SJCRH30 (cell line): ENCODE results near the gene AQP10. TPM values are rescaled to one million over a fixed set of nuclear protein-coding genes. Genes with fewer than 3 reads are reported as not detected.
"Not testable (repeated sequence)": the region's sequence is repeated elsewhere in the genome, so short reads cannot be mapped to it uniquely, and the experiment has no call there.

ENCODE experiments used
- DNase-seq, 2 experiments: peaks; one replicate each; pipeline ENCODE4 v3.0.0-alpha.2; 2015 to 2020
- H3K27ac ChIP-seq: fragments of 250-450 bp; sonication (Bioruptor Pico); 2 replicates; pipeline ENCODE4 v1.5.1; 2020; ENCODE audit warnings: mild to moderate bottlenecking, moderate library complexity
- H3K27me3 ChIP-seq: fragments of 250-450 bp; sonication (Bioruptor Pico); 2 replicates; pipeline ENCODE4 v1.5.1; 2020; ENCODE audit warnings: mild to moderate bottlenecking, moderate library complexity
- H3K36me3 ChIP-seq: fragments of 250-450 bp; sonication (Bioruptor Pico); 2 replicates; pipeline ENCODE4 v1.5.1; 2020; ENCODE audit warnings: mild to moderate bottlenecking, moderate library complexity
- H3K4me1 ChIP-seq: fragments of 250-450 bp; sonication (Bioruptor Pico); 2 replicates; pipeline ENCODE4 v1.5.1; 2020; ENCODE audit warnings: mild to moderate bottlenecking, moderate library complexity
- H3K4me3 ChIP-seq: fragments of 250-450 bp; sonication (Bioruptor Pico); 2 replicates; pipeline ENCODE4 v1.5.1; 2020; ENCODE audit warnings: mild to moderate bottlenecking, moderate library complexity
- H3K9me3 ChIP-seq: fragments of 250-450 bp; sonication (Bioruptor Pico); replicated peaks from 2 replicates; pipeline ENCODE4 v1.5.1; 2020; ENCODE audit warnings: mild to moderate bottlenecking, moderate library complexity
- total RNA-seq: library from RNA; depleted of rRNA; stranded (reverse); fragments of >200 nt; shearing (Covaris generic); gene quantifications from 2 replicates; pipeline ENCODE4 v1.2.3, GENCODE V29; 2014

Gene AQP10
- total RNA-seq, 1 experiment from 2014 or later, result not detected

DNA sequence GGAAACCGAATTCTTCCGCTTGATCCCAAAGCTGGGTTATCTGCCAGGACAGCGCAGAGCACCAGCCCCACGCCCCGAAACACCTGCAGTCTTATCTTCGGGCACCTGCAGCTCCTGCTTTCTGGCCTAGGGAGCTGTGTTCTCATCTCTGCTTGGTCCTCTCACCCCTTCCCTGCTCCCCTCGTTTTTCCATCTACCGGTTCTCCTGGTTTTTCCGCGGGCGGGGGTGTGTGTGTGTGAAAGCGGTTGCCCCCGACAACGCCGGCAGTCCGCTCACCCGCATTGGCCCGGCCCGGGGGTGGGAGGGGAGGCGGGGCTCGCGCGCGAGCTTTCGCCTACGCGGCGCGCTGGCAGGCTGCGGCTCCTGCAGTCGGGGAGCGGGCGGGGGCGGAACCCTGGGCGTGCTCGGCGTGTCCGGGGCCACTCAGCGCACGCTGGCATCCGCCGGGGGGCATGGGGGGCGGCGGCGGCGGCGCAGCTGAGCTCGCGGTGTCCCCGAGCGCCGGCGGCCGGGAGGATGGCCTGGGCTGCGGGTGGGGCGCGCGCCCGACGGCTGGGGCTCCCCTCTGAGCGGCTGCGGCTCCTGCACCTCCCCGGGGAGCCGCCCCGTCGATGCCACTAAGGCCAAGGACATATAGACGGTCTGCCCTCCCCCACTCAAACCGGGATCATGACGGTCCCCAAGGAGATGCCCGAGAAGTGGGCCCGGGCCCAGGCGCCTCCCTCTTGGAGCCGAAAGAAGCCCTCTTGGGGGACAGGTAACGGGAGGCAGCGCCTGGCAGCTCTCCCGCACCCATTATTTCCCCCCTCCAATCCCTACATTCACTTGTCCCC lies 7.6 kb downstream of the AQP10 start:
- no peak overlapping the region for H3K4me3 ChIP-seq
- H3K9me3 ChIP-seq, result no peaks in the 10 kb centered on the region
- DNase-seq, result no peak
- H3K27ac ChIP-seq, result no peak overlapping the region
- H3K27me3 ChIP-seq, result no peaks in the 10 kb centered on the region
- peaks cover 6% of the 10 kb centered on the region; the same call in 1 of the 2 replicates for H3K4me1 ChIP-seq
- H3K36me3 ChIP-seq, result no peaks in the 10 kb centered on the region

DNA sequence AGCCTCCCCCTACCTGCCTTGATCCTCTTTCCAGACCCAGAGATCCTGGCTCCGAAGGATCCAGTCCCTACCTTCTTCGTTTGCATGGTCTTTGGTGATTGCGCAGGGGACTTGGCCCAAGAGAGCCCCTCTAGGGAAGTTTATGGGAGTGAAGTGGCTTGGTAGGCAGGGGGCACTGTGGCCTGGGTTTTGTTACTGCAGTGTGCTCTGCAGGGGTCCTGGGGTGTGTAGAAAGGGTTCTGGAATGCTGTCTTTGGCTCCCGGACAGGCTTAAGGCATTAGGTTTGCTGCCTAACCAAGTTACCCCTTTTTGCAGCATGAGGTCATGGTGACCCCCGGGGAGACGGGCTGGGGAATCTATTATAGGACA lies 8.2 kb downstream of the AQP10 start:
- Histone ChIP-seq H3K36me3 (0 out of 2 replicates have a peak, but pooled peaks cover 4% of the 10 kb centered on the region), H3K27ac (no peak overlapping the region), H3K27me3 (no peaks in the 10 kb centered on the region), H3K4me3 (no peak overlapping the region), H3K9me3 (no peaks in the 10 kb centered on the region), H3K4me1 (peaks cover 6% of the 10 kb centered on the region; the same call in 1 of the 2 replicates)
- no peak for DNase-seq

DNA sequence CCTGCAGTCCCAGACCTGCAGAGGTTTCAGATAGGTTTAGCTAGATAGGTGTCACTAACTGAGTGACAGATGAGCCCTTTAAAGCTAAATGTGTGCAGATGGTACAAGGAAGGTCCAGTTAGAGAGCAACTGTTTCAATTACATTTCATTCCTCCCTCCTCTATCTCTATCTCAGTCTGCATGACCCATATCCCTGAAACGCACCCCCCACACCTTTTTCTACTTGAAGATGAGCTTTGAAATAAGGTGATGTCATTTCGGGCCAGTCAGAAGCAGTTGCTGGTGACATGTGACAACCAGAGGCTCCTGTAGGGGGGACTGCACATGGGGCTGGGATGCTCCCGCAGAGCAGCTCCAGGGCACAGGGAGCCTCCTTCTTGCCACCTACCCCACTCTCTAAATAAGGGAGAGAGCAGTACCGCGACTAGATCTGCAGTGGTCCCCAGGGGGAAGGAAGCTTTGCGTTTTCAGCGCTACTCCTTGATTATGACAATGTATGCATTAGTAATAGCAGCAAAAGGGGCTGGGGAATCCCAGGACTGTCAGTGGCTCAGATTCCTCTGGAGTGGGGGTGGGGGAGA lies 8.7 kb downstream of the AQP10 start:
- no peaks in the 10 kb centered on the region for H3K27me3 ChIP-seq
- H3K27ac ChIP-seq, result no peak overlapping the region
- H3K4me3 ChIP-seq, result no peak overlapping the region
- peaks cover 6% of the 10 kb centered on the region; the same call in 1 of the 2 replicates for H3K4me1 ChIP-seq
- DNase-seq, result no peak
- H3K36me3 ChIP-seq, result peaks cover 6% of the 10 kb centered on the region; the same call in 1 of the 2 replicates
- H3K9me3 ChIP-seq, result no peaks in the 10 kb centered on the region

DNA sequence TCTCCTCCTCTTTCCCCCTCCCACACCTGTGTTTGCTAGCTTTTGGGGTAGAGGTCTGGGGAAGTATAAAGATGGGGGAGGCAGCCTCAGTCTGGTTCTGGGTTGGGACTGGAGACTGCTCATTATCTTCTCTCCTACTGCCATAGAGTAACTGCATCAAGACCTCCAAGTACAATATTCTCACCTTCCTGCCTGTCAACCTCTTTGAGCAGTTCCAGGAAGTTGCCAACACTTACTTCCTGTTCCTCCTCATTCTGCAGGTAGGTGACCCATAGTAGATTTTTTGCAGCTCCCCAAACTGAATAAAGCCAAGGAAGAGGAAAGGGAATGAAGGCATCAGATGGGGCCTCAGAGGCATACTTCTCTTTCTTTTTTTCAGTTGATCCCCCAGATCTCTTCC lies 9.8 kb downstream of the AQP10 start:
- Histone ChIP-seq H3K27ac (no peak overlapping the region), H3K4me1 (peaks cover 6% of the 10 kb centered on the region; the same call in 1 of the 2 replicates), H3K27me3 (no peaks in the 10 kb centered on the region), H3K4me3 (no peak overlapping the region), H3K36me3 (peaks cover 12% of the 10 kb centered on the region), H3K9me3 (no peaks in the 10 kb centered on the region)
- DNase-seq, result no peak

DNA sequence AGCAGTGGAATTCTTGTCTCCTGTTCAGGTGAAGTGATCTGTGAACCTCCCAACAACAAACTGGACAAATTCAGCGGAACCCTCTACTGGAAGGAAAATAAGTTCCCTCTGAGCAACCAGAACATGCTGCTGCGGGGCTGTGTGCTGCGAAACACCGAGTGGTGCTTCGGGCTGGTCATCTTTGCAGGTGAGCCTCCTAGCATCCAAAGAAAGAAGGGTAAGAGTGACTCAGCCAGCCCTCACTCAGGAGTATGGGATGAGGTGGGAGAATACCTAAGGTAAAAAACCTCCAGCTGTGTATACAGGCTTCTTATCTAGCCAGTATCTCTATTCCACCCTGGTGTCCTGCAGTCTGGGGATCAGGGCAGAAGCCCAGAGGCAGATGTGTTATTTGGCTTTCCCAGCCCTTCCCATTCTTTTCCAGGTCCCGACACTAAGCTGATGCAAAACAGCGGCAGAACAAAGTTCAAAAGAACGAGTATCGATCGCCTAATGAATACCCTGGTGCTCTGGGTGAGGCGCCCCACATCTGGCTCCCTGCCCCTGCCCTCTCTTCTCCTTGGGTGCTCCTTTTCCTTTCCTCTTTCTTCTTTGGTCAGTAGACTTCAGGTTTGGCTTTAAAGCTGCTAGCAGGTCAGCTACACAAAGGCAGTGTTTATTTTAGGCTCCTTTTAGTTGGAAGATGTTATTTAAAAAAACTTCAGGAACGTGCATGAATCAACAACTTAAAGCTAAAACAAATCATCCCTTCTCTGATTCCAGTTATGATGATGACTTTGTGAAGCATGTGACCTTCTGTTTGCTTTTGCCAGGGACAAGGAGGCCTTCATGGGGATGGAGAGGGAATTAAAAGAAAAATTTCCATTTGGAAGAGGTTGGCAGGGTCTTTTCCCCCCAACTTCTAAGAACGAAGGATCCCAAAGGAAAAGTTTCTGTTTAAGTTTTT lies 13.5 kb downstream of the AQP10 start:
- DNase-seq, result no peak
- Histone ChIP-seq H3K36me3 (peaks cover 20% of the 10 kb centered on the region), H3K4me1 (no peaks in the 10 kb centered on the region), H3K27ac (no peak overlapping the region), H3K27me3 (no peaks in the 10 kb centered on the region), H3K4me3 (no peak overlapping the region), H3K9me3 (no peaks in the 10 kb centered on the region)

DNA sequence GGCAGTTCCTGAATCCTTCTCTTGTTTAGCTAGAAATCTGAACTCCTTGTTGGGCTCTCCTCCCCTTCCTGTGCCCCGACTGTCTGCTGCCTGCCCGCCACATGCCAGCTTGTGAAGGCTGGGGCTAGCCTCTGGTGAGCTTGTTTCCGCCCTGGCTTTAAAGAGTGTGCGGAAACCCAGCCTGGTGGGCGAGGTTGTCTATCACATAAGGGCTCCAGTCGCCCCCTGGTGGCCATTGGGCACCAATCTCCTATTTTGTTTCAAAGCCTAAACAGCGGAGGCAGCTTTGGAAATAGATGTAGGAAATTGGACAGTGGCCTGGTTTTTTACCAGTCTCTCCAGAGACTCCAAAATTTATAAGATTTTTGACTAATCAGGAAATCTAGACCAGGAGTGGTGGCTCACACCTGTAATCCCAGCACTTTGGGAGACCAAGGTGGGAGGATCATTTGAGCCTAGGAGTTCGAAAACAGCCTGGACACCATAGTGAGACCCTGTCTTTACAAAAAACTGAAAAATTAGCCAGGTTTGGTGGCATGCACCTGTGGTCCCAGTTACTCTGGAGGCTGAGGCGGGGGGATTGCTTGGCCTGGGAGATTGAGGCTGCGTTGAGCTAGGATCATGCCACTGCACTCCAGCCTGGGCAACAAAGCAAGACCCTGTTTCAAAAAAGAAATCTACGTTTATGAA lies 14.3 kb downstream of the AQP10 start:
- no peaks in the 10 kb centered on the region for H3K4me1 ChIP-seq
- H3K4me3 ChIP-seq, result no peak overlapping the region
- no peak overlapping the region for H3K27ac ChIP-seq
- H3K9me3 ChIP-seq, result no peaks in the 10 kb centered on the region
- peaks cover 22% of the 10 kb centered on the region for H3K36me3 ChIP-seq
- peak; percentile 77 to 88 for DNase-seq
- H3K27me3 ChIP-seq, result no peaks in the 10 kb centered on the region

DNA sequence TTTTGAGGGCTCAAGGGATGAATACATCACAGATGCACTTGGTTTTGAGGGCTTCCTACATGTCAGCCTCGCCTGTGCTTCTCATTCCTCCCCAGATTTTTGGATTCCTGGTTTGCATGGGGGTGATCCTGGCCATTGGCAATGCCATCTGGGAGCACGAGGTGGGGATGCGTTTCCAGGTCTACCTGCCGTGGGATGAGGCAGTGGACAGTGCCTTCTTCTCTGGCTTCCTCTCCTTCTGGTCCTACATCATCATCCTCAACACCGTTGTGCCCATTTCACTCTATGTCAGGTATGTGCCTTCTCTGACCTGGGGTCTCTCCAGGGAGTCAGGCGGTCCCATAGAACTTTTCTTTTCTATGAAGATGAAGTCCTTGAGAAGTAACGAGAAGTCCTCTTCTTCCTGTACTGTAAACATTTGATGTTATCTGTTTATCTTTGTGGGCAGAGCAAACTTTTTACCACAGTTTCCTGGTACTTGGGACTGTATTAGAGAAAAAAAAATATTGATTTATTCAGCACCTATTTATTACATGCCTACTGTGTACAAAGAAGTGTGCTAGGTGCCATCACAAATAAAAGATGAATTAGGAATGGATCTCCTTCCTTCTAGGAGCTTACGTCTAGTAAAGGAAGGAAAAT lies 16.5 kb downstream of the AQP10 start:
- peaks cover 9% of the 10 kb centered on the region for H3K4me1 ChIP-seq
- H3K27me3 ChIP-seq, result no peaks in the 10 kb centered on the region
- no peaks in the 10 kb centered on the region for H3K9me3 ChIP-seq
- no peak for DNase-seq
- no peak overlapping the region for H3K27ac ChIP-seq
- H3K4me3 ChIP-seq, result no peak overlapping the region
- peaks cover 24% of the 10 kb centered on the region for H3K36me3 ChIP-seq

DNA sequence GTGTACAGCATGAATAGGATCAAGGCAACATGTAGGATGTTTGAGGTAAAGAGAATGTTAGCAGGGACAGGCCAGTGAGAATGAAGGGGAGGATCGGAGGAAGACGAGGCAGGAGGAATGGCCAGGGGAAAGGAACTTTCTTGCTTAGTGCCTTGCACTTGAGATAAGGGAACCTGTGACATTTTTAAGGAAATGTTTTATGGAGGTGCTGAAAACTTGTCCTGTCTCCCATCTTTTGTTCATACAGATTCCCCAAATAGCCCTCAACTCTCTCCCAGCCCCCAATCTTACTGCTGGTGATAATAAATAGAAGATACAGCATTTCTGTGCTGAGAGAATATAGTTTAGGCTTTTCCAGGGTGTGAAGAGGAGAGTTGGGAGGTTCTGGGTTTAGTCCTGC lies 18.0 kb downstream of the AQP10 start:
- Histone ChIP-seq H3K4me1 (peaks cover 12% of the 10 kb centered on the region), H3K9me3 (no peaks in the 10 kb centered on the region), H3K36me3 (peaks cover 30% of the 10 kb centered on the region), H3K4me3 (no peak overlapping the region), H3K27me3 (no peaks in the 10 kb centered on the region), H3K27ac (no peak overlapping the region)
- DNase-seq, result no peak

DNA sequence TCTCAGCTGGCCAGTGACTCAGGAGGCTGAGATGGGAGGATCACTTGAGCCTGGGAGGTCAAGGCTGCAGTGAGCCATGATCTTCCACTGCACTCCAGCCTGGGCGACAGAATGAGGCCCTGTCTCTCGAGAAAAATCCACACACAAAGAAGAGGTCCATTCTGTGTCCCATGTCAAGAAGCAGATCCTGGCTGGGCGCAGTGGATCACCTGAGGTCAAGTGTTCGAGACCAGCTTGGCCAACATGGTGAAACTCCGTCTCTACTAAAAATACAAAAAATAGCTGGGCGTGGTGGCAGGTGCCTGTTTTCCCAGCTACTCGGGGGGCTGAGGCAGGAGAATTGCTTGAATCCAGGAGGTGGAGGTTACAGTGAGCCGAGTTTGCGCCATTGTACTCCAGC lies 20.5 kb downstream of the AQP10 start:
- not testable (repeated sequence) for H3K4me3 ChIP-seq, DNase-seq, H3K27me3 ChIP-seq, H3K9me3 ChIP-seq
- peaks cover 36% of the 10 kb centered on the region for H3K36me3 ChIP-seq
- peak overlapping the region; percentile 63 for H3K27ac ChIP-seq
- H3K4me1 ChIP-seq, result peaks cover 12% of the 10 kb centered on the region

DNA sequence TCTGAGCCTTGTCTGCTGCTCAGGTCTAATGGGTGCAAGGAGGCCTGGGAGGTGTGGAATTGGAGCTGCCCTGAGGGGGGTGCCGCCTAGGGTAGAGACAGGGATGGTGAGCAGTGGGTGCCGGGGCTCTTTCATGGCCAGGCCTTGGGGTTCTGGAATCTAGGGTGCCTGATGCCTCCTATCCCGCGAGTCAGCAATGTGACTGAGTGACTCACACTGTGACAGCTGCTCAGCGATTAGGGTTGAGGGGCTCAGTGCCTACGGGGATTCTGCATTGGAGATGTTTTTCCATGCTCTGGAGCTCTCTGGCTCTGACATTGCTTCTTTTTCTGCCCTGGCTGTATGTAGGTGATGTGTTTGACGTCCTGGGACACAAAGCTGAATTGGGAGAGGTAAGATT lies 21.2 kb downstream of the AQP10 start:
- Histone ChIP-seq H3K4me1 (peaks cover 12% of the 10 kb centered on the region), H3K27me3 (no peaks in the 10 kb centered on the region), H3K9me3 (no peaks in the 10 kb centered on the region), H3K36me3 (peaks cover 36% of the 10 kb centered on the region), H3K27ac (peak overlapping the region; percentile 63), H3K4me3 (no peak overlapping the region)
- peak; percentile 49 to 59 for DNase-seq

DNA sequence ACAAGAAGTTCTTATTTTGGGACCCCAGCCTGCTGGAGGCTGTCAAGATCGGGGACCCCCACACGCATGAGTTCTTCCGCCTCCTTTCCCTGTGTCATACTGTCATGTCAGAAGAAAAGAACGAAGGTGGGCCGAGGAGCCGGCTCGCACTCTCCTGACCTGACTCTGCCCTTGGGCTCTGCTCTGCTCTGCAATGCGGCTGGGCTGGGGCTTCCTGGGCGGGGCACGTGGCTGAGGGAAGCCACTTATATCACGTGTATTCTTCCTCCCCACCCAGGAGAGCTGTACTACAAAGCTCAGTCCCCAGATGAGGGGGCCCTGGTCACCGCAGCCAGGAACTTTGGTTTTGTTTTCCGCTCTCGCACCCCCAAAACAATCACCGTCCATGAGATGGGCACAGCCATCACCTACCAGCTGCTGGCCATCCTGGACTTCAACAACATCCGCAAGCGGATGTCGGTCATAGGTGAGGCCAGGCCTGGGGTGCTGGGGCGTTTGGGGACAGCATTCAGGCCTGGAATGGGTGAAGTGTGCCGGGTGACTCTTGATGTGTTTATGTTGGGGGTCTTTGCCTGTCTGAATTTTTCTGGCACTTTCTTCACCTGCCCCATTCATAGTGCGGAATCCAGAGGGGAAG lies 22.1 kb downstream of the AQP10 start:
- Histone ChIP-seq H3K27me3 (no peaks in the 10 kb centered on the region), H3K36me3 (peaks cover 29% of the 10 kb centered on the region), H3K27ac (peak overlapping the region; percentile 63; the same call in 1 of the 2 replicates), H3K4me3 (no peak overlapping the region), H3K9me3 (no peaks in the 10 kb centered on the region), H3K4me1 (peaks cover 12% of the 10 kb centered on the region)
- DNase-seq, result no peak

DNA sequence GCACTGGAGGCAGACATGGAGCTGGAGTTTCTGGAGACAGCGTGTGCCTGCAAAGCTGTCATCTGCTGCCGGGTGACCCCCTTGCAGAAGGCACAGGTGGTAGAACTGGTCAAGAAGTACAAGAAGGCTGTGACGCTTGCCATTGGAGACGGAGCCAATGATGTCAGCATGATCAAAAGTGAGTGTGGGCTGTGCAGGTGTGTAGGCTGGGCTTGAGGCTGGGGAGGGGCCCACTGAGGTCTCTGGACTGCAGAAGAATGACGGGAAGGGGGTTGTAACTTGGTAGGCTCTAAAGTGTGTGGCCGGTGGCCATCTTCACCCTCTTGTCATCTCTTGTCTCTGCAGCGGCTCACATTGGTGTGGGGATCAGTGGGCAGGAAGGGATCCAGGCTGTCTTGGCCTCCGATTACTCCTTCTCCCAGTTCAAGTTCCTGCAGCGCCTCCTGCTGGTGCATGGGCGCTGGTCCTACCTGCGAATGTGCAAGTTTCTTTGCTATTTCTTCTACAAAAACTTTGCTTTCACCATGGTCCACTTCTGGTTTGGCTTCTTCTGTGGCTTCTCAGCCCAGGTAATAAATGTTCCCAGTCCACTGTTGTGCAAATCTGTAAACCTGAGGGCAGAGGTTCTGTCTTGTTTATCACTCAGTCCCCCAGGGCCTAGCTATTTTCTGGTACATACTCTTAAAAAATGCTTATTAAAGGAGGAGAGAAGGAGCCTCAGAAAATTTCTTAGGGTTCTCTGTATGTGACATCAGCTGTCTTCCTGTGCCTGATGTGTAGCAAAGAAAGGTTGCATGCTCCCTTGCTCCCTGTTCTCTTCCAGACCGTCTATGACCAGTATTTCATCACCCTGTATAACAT lies 24.3 kb downstream of the AQP10 start:
- H3K27me3 ChIP-seq, result no peaks in the 10 kb centered on the region
- no peak overlapping the region for H3K27ac ChIP-seq
- peak; percentile 41 to 47 for DNase-seq
- H3K9me3 ChIP-seq, result no peaks in the 10 kb centered on the region
- peaks cover 12% of the 10 kb centered on the region for H3K4me1 ChIP-seq
- H3K36me3 ChIP-seq, result peaks cover 29% of the 10 kb centered on the region
- no peak overlapping the region for H3K4me3 ChIP-seq
